Stimulated activated CD4-positive, alpha-beta T cell treated with anti-CD3 and anti-CD28 coated beads, Interleukin-12 subunit alpha, Interleukin-12 subunit beta, amount 100 ng/mL, for 24 hours (primary cell): ENCODE measurements around the gene RGS13.

Experiments used
- DNase-seq, 2 experiments: peaks; one replicate each; pipeline ENCODE4 v3.0.0-alpha.2; 2020; ENCODE audit warnings: low read depth in 2 of 2

Gene RGS13

DNA sequence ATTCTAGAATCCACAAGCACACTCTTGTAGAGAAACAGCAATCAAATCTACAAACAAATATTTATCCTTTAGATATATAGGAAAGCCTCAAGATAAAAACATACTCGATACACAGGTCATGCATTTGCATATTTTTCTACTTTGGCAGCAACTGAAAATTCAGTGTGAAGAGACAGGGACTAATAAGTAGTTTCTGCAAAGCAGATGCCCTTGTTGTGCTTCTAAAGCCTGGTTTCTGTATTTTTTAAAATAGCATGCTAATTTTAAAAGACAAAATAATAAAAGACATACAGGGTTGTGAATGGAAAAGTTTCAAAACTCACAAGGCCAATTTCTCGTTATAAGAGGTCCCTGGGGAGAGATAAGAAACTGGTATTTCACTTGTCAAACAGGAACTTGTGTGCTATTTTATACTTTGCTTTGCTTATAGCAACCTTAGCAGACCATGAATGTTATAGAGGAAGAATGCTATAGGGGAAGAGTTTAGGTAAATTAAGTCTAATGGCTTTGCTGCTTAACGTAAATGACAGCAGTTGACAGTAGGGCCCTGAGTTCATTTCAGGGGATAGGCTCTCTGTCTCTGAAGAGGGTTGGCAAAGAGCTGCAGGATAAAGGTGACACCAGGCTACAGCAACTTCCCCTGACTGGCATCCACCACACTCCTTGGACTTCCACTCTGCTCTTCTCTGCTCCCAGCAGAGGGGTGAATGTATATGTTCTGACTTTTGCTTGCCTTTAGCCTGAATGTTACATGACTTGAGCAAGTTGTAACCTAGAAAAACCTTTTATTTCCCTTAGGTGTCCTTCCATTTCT, 9.4 kb upstream of the RGS13 start:
- no peak for DNase-seq

GRCh38 chr1:192627901-192628300, 8.0 kb upstream of the RGS13 start:
- DNase-seq: no peak

- DNase-seq: no peak
Observed at GRCh38 chr1:192628396-192629057, 7.4 kb upstream of the RGS13 start.

GRCh38 chr1:192629612-192630011, 6.3 kb upstream of the RGS13 start:
- no peak for DNase-seq

GRCh38 chr1:192630521-192631287, 5.2 kb upstream of the RGS13 start:
- DNase-seq: no peak

- DNase-seq: no peak
Observed at GRCh38 chr1:192631749-192632148, 4.2 kb upstream of the RGS13 start.

DNA sequence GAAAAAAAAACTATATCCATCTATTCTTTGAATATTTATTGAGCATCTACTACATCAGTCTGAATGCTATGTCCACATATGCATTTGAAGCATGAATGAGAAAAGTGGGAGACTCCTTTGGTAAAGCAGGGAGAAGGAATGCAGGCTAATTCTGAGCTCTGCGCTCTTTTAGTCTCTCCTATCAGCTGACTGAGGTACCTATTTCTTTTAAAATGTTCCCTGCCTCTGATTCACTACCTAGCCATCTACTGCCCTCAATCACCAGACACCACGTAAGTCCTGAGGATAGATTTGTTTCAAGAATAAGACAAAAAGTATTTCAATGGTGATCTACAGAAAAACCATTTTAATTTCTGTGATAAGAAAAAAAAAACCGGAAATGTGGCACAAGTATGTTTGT, 3.8 kb upstream of the RGS13 start:
- no peak for DNase-seq

GRCh38 chr1:192632641-192633532, 3.1 kb upstream of the RGS13 start:
- no peak for DNase-seq

DNA sequence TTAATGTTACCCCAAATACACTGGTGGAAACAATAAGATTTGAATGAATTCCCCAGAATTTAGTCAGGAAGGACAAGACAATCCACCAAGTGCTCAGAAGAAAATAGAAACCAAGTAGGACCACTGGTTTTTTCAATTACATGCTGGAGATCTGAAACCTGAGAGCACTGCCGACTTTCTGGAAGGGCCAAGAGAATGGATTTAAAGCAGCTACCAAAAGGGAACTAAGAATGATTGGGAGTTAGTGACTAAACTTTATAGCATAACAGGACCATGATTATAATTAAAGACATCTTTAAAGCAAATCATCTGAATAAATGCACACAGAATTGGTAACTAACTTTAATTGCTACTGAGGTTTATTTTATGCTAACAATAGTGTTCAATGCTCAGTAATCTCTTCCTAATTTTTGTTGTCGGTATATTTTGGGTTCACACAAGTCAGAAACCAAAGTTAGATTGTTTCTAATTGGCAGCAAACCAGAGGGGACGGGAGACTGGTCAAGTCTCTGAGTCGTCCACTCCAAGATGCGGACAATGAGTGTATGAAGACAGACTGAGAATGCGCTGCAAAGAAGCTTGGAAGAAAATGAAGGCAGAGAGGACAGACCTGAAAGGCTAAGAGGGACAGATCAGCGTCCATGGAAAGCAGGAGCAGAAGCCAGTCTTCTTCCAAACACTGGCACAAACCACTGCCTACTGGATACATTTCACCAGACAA, 2.3 kb upstream of the RGS13 start:
- no peak for DNase-seq

- DNase-seq: no peak
Observed at GRCh38 chr1:192635041-192635440, 906 bp upstream of the RGS13 start.

DNA sequence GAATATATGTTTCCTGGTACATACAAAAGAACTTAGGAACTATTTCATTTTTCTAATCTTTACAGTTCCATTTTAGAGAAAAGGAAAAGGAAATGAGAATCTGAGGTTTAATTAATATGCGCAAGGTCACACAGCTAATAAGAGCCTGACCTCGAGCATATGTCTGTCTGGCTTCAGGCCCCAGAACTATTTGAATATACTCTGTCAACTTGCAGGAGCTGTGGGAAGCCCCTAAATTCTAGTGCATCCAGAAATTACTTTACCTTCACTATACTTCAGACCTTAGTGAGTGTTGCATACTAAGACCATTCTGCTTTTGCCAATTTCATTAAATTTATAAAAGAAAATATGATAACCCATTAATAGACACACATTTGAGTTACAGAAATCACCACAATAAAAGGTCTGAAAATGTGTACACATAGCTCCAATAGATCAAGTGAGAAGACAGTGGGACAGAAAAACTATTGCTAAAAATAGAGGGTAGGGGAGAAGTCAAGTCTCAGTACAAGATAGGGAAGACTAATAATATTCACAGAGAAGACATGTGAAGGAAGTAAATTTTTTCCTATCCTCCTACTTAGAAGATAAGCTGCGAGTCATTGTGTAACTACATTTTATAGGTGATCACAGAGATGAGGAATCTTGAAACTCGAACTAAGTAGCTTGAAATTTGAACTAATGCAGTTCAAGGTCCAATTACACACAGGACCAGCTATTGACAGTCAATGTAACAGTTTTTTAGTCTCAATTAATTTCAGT, 3.8 kb downstream of the RGS13 start:
- DNase-seq: no peak

- DNase-seq: no peak
Observed at GRCh38 chr1:192652159-192652558, 16.2 kb downstream of the RGS13 start.

GRCh38 chr1:192654120-192654519, 18.2 kb downstream of the RGS13 start:
- DNase-seq: no peak

GRCh38 chr1:192654591-192655251, 18.8 kb downstream of the RGS13 start:
- no peak for DNase-seq

GRCh38 chr1:192657760-192658159, 21.8 kb downstream of the RGS13 start:
- DNase-seq: no peak

DNA sequence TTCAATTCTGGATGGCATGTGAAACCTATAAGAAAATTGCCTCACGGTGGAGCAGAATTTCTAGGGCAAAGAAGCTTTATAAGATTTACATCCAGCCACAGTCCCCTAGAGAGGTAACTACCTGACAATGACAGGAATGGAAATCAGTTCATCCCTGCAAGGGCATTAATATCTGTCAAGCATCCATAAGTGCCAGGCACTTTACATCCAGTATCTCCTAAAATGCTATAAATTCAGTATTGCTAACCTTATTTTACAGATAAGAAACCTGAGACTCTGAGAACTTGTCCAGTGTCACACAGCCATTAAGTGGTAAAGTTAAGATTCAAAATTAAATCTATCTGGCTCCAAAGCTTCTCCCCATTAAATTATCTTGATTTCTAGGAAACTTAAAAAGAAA, 22.3 kb downstream of the RGS13 start:
- no peak for DNase-seq

DNA sequence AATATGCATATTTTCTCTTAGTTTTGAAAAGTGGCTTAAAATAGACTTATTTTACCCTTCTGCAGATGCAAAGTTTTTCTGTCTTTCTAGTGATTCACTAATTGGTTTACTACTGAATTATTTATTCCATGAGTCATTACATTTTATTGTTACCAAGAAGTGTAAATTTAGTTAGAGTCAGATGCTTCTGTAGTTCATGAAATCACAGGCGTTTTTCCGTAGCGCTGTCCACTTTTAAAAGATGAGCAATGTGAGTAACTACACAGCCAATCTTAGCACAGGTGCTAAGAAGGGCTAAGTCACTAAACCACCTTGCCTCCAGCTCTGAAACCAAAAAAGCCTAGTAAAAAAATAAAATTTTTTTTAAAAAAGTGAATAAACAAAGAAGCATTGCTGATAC, 24.7 kb downstream of the RGS13 start:
- DNase-seq: peak in 1 of 2 experiments; percentile 5

- no peak for DNase-seq
Observed at GRCh38 chr1:192668409-192668983, 32.5 kb downstream of the RGS13 start.

- DNase-seq: no peak
Observed at GRCh38 chr1:192669174-192669573, 33.2 kb downstream of the RGS13 start.
